ENCODE measurements around the gene TEKT1. TPM values are rescaled to one million over a fixed set of nuclear protein-coding genes. Genes with fewer than 3 reads are reported as not detected.
"Not testable (repeated sequence)": the region's sequence is repeated elsewhere in the genome, so short reads cannot be mapped to it uniquely, and the experiment has no call there.

TEKT1 gene
- total RNA-seq, 1 donor from 2014 or later: not detected

DNA sequence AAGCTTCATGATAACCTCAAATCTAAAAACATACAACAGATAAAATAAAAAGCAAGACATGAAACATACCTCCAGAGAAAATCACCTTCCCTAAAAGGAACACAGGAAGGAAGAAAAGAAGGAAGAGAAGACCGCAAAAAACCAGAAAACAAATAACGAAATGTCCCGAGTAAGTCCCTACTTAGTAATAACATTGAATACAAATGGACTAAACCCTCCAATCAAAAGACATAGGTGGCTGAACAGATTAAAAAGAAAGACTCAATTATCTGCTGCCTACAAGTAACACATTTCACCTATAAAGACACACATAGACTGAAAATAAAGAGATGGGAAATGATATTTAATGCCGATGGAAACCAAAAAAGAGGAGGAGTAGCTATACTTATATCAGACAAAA is 49.3 kb downstream of the TEKT1 start:
- H3K27me3 Mint-ChIP-seq (ENCODE audit: unreplicated experiment): peaks cover 21% of the 10 kb centered on the region

DNA sequence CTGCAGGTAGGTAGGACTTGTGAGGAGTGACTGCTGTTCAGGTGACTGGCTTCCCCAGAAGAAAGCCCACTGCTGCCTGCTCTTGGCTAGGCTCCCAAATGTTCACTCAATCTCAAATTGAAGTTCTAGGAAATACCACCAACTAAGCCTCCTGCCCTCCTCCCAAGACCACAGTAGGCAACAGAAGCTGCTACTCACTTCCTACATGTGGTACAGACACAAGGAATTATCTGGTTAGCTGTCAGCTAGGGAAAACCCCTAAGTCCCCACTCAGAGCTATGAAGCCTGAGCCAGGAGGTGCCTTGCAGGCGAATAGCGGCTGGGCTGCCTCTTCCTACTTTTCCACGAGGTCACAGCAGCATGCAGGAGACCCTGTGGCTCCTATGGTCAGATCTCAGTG is 50.6 kb downstream of the TEKT1 start:
- no peak for TF ChIP-seq CTCF (IDR thresholded peaks at IDR 0.05)
- H3K27ac Mint-ChIP-seq (ENCODE audit: unreplicated experiment): no peak overlapping the region
- no peaks in the 10 kb centered on the region for H3K9me3 Mint-ChIP-seq (ENCODE audit: unreplicated experiment)
- no peak for DNase-seq (ENCODE audit: extremely low spot score, unreplicated experiment)
- no peaks in the 10 kb centered on the region for H3K36me3 Mint-ChIP-seq (ENCODE audit: unreplicated experiment)
- H3K27me3 Mint-ChIP-seq (ENCODE audit: unreplicated experiment): peaks cover 29% of the 10 kb centered on the region
- H3K4me1 Mint-ChIP-seq (ENCODE audit: unreplicated experiment): no peaks in the 10 kb centered on the region
- H3K4me3 Mint-ChIP-seq (ENCODE audit: unreplicated experiment): no peak overlapping the region

More for the DNA sequence above, 49.3 kb downstream of the TEKT1 start:
- no peak for TF ChIP-seq CTCF (IDR thresholded peaks at IDR 0.05)
- Mint-ChIP-seq H3K9me3 (ENCODE audit: unreplicated experiment) (no peaks in the 10 kb centered on the region), H3K27ac (ENCODE audit: unreplicated experiment) (no peak overlapping the region), H3K4me3 (ENCODE audit: unreplicated experiment) (no peak overlapping the region), H3K36me3 (ENCODE audit: unreplicated experiment) (no peaks in the 10 kb centered on the region), H3K4me1 (ENCODE audit: unreplicated experiment) (no peaks in the 10 kb centered on the region)
- no peak for DNase-seq (ENCODE audit: extremely low spot score, unreplicated experiment)

DNA sequence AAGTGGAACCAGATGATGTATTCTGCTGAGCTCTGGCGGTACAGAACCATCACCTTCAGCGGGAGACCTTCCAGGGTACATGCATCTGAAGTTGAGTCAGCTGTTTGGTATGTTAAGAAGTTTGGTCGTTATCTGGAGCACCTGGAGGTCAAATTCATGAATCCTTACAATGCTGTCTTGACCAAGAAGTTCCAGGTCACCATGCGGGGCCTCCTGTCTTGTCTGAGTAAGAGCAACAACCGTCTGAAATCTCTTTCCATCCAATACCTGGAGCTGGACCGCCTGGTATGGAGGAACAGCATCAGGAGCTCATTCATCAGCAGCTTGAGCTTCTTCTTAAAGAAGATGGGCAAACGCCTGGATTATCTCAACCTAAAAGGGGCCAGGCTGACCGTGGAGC is 51.5 kb downstream of the TEKT1 start:
- no peak overlapping the region for H3K4me3 Mint-ChIP-seq (ENCODE audit: unreplicated experiment)
- no peak for DNase-seq (ENCODE audit: extremely low spot score, unreplicated experiment)
- no peaks in the 10 kb centered on the region for H3K36me3 Mint-ChIP-seq (ENCODE audit: unreplicated experiment)
- H3K4me1 Mint-ChIP-seq (ENCODE audit: unreplicated experiment): no peaks in the 10 kb centered on the region
- TF ChIP-seq CTCF (IDR thresholded peaks at IDR 0.05): no peak
- no peak overlapping the region for H3K27ac Mint-ChIP-seq (ENCODE audit: unreplicated experiment)
- no peaks in the 10 kb centered on the region for H3K9me3 Mint-ChIP-seq (ENCODE audit: unreplicated experiment)
- H3K27me3 Mint-ChIP-seq (ENCODE audit: unreplicated experiment): peaks cover 35% of the 10 kb centered on the region

GRCh38 chr17:6779411-6779810 is 52.1 kb downstream of the TEKT1 start:
- peaks cover under 1% of the 10 kb centered on the region for H3K9me3 Mint-ChIP-seq (ENCODE audit: unreplicated experiment)
- peaks cover 39% of the 10 kb centered on the region for H3K27me3 Mint-ChIP-seq (ENCODE audit: unreplicated experiment)
- H3K27ac Mint-ChIP-seq (ENCODE audit: unreplicated experiment): no peak overlapping the region
- no peaks in the 10 kb centered on the region for H3K36me3 Mint-ChIP-seq (ENCODE audit: unreplicated experiment)
- no peak overlapping the region for H3K4me3 Mint-ChIP-seq (ENCODE audit: unreplicated experiment)
- no peak for DNase-seq (ENCODE audit: extremely low spot score, unreplicated experiment)
- no peaks in the 10 kb centered on the region for H3K4me1 Mint-ChIP-seq (ENCODE audit: unreplicated experiment)
- TF ChIP-seq CTCF (IDR thresholded peaks at IDR 0.05): no peak

GRCh38 chr17:6775871-6776405 is 55.6 kb downstream of the TEKT1 start, which contains the start of gene FBXO39:
Gene FBXO39 (plus strand): TSS chr17:6776215. CDS start chr17:6779869, 3,654 bp downstream.
- TF ChIP-seq CTCF (IDR thresholded peaks at IDR 0.05): no peak
- DNase-seq (ENCODE audit: extremely low spot score, unreplicated experiment): no peak
- peaks cover 7% of the 10 kb centered on the region for H3K9me3 Mint-ChIP-seq (ENCODE audit: unreplicated experiment)
- H3K4me3 Mint-ChIP-seq (ENCODE audit: unreplicated experiment): no peak within 1 kb of the TSS
- H3K27me3 Mint-ChIP-seq (ENCODE audit: unreplicated experiment): peaks cover 42% of the 10 kb centered on the region
- H3K36me3 Mint-ChIP-seq (ENCODE audit: unreplicated experiment): no peaks in the 10 kb centered on the region
- no peaks in the 10 kb centered on the region for H3K4me1 Mint-ChIP-seq (ENCODE audit: unreplicated experiment)
- H3K27ac Mint-ChIP-seq (ENCODE audit: unreplicated experiment): no peak within 1 kb of the TSS

GRCh38 chr17:6774906-6775305 is 56.6 kb downstream of the TEKT1 start:
- H3K27me3 Mint-ChIP-seq (ENCODE audit: unreplicated experiment): peaks cover 42% of the 10 kb centered on the region
- H3K36me3 Mint-ChIP-seq (ENCODE audit: unreplicated experiment); H3K4me3 Mint-ChIP-seq (ENCODE audit: unreplicated experiment); H3K4me1 Mint-ChIP-seq (ENCODE audit: unreplicated experiment); H3K27ac Mint-ChIP-seq (ENCODE audit: unreplicated experiment); DNase-seq (ENCODE audit: extremely low spot score, unreplicated experiment); H3K9me3 Mint-ChIP-seq (ENCODE audit: unreplicated experiment): not testable (repeated sequence)

Data from osteocyte (in vitro differentiated cells).